Transverse colon (tissue), 4 donors: Measurements from ENCODE around the gene ACP4.

Experiments used
- CTCF ChIP-seq, 5 experiments: fragments of 200-600 bp in 3 of 5; fragments of 450-650 bp in 2 of 5; sonication (generic) in 3 of 5; IDR thresholded peaks; 1 replicate in 2 of 5; 2 replicates in 3 of 5; pipeline ENCODE4 v1.5.1; 2016 to 2017; ENCODE audit warnings: antibody characterized with exemption in 5 of 5, inconsistent platforms in 3 of 5, mild to moderate bottlenecking in 2 of 5, moderate library complexity in 1 of 5
- POLR2AphosphoS5 ChIP-seq, 3 donors: sonication (generic); formaldehyde crosslinking; IDR thresholded peaks; one replicate each; pipeline ENCODE4 v1.6.1; 2016; ENCODE audit warnings: antibody characterized with exemption in 3 of 3

- TF ChIP-seq POLR2AphosphoS5 (IDR thresholded peaks at IDR 0.05): peak in 2 of 3 donors; percentile 10 to 20
- TF ChIP-seq CTCF (IDR thresholded peaks at IDR 0.05): no peak
Observed at GRCh38 chr19:50823389-50824042, 33.3 kb downstream of the ACP4 start, which contains the start of gene KLK1.
